NCI-H1105 treated with DMSO at 0.1 percent for 48 hours (cell line): ENCODE data around the gene ACSF3.
"Not testable (repeated sequence)": the region's sequence is repeated elsewhere in the genome, so short reads cannot be mapped to it uniquely, and the experiment has no call there.

Experiments
- DNase-seq: peaks from one replicate; lab custom pipeline; 2025; lab: John Stamatoyannopoulos, UW

Gene ACSF3

GRCh38 chr16:89055894-89056555 lies 37.6 kb upstream of the ACSF3 start:
- DNase-seq: no peak

DNA sequence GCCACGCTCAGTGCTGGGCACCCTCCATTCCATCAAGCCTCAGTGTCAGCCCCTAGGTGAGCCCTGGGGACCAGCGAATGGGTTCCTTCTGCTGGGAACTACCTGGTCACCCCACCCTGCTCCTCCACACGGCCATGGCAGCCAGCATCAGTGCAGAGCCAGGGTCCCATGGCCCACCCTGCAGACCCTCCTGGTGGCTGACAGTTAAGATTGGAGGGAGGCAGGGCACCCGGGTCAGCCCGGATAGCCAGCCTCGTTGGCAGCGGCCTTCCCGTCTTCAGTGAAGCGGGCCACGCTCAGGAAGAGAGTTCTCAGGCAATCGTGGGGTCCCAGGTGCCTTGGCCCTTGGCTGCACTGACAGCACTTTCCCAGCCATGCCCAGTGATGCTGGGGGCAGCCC lies 37.1 kb upstream of the ACSF3 start:
- no peak for DNase-seq

- DNase-seq: no peak
Measured at GRCh38 chr16:89057738-89058137, 35.9 kb upstream of the ACSF3 start.

GRCh38 chr16:89058812-89059211 lies 34.8 kb upstream of the ACSF3 start:
- no peak for DNase-seq

GRCh38 chr16:89060207-89060794 lies 33.4 kb upstream of the ACSF3 start:
- no peak for DNase-seq

DNA sequence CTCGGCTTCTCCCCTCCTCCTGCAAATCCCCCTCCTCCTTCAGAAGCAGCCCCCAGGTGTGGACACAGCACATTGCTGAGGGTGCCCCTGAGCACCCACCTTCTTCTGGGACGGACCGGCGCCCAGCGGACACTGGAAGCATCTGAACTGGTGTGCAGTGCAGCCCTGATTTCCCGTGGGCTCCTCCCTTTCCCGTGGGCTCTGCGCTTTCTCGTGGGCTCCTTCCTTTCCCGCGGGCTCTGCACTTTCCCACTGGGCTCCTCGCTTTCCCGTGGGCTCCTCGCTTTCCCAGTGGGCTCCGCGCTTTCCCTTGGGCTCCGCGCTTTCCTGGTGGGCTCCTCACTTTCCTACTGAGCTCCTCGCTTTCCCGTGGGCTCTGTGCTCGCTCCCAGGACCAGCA lies 32.6 kb upstream of the ACSF3 start:
- no peak for DNase-seq

- no peak for DNase-seq
Measured at GRCh38 chr16:89061590-89062380, 31.9 kb upstream of the ACSF3 start.

- DNase-seq: no peak
Measured at GRCh38 chr16:89062389-89063345, 31.0 kb upstream of the ACSF3 start.

GRCh38 chr16:89063768-89064320 lies 29.8 kb upstream of the ACSF3 start:
- DNase-seq: no peak

DNA sequence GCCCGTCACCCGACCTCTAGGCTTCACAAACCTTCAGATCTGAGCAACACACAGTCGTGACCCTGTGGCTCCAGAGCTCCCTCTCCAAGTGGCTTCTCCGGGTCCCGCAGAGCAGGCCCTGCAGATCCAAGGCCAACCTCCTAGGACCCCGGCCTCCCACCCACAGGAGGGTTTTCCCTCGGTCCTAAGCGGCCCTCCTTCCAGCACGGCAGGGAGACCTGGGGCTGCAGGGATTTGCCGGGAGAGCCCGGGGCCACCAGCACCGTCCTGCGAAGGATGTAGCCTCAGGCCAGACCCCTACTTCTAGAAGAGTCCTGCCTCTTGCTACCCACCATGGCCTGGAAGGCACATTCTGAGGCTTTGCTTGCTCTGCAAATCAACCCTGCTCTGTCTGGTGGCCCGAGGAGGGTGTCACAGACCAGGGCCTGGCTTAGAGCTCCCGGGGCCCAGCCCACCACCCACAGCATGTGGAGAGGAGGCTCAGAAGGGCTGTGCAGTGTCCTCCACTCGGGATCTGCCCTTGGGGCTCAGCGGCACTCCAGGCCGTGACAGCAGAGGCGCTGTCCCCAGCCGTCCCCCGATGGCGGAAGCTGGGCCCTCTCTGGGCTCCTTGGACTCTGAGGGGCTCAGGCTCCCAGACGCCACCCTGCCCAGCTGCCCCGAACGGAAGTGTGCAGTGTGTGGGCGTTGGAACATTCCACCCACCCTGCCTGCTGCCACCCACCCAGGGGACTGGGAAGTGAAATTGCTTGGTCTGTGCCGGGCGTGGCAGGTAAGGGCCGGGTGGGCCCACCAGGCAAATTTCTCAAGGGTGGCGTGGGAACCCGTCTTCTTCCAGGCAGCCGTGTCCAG lies 28.8 kb upstream of the ACSF3 start:
- DNase-seq: no peak

DNA sequence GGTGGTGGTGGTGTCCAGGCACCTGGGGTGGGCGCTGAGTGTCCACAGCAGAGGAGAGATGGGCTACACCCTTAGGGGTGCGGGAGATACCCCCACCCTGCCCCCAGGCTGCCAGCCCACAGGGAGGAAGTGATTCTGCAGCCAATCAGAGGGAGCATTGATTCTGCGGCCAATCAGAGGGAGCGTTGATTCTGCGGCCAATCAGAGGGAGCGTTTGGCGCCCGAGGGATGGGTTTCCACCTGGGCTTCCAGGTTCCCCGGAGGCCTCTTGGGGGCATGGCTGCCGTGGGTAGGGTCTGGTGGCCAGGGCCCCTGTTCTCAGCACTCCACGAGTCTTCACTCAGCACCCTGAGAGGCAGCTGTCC lies 28.2 kb upstream of the ACSF3 start:
- no peak for DNase-seq

DNA sequence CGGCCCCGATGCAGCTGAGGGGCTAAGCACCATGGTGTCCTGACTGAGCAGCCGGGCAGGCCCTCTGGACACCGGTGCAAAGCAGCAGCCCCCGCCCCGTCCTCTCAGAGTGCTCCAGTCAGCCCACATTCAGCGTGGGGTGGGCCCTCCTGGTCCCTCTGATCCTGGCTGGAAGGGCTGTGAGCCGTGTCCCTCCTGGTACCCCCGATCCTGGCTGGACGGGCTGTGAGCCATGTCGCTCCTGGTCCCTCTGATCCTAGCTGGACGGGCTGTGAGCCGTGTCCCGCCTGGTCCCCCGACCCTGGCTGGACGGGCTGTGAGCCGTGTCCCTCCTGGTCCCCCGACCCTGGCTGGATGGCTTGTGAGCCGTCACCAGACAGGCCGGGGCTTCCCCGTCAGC lies 26.9 kb upstream of the ACSF3 start:
- DNase-seq: no peak

DNA sequence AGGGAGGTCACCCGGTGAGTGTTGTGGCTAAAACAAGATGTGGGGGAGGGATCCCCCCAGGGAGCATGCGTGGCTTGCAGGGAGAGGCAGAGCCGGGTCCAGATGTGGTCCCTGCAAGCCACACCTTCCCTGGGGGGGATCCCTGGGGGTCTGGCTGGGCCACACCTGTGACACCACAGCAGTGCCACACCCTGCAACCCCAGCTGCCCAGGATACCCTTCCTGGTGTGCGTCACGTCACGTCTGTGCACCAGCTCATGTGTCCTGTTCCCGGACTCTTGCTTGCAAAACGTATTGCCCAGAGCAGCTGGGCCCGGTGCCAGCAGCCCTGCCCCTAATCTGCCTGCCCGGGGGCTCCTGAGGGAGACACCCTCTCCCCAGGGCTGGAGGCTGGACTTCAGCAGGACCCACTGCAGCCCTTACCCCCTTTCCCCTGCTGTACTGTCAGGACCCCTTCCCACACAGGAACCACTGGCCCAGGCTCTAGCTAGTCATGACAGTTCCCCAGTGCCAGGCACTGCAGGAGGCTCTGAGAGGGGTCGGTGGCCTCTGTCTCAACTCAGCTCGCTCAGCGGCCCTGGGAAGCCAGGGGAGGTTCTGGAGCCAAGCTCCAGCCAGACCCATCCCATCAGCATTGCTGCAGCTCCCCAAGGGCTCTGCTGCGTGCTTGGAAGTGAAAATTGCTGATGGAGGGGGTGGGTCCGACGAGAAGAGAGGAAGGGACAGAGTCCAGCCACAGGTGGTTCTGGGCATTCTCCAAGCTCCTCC lies 25.8 kb upstream of the ACSF3 start:
- no peak for DNase-seq

- not testable (repeated sequence) for DNase-seq
Measured at GRCh38 chr16:89068814-89069616, 24.6 kb upstream of the ACSF3 start.

DNA sequence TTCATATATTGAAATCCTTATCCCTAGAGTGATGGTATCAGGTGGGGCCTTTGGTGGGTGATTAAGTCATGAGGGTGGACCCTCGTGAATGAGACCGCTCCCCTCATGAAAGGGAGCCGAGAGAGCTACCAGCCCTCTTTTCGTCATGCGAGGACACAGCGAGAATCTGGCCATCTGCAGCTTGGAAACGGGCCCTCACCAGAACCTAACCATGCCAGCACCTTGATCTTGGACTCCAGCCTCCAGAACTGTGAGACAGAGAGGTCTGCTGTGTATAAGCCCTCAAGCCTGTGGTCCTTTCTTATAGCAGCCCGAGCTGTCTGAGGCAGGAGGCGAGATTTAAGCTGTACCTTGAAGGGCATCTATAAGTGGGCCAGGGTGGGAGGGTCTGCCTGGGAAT lies 23.7 kb upstream of the ACSF3 start:
- no peak for DNase-seq

GRCh38 chr16:89070590-89070989 lies 23.1 kb upstream of the ACSF3 start:
- DNase-seq: no peak

DNA sequence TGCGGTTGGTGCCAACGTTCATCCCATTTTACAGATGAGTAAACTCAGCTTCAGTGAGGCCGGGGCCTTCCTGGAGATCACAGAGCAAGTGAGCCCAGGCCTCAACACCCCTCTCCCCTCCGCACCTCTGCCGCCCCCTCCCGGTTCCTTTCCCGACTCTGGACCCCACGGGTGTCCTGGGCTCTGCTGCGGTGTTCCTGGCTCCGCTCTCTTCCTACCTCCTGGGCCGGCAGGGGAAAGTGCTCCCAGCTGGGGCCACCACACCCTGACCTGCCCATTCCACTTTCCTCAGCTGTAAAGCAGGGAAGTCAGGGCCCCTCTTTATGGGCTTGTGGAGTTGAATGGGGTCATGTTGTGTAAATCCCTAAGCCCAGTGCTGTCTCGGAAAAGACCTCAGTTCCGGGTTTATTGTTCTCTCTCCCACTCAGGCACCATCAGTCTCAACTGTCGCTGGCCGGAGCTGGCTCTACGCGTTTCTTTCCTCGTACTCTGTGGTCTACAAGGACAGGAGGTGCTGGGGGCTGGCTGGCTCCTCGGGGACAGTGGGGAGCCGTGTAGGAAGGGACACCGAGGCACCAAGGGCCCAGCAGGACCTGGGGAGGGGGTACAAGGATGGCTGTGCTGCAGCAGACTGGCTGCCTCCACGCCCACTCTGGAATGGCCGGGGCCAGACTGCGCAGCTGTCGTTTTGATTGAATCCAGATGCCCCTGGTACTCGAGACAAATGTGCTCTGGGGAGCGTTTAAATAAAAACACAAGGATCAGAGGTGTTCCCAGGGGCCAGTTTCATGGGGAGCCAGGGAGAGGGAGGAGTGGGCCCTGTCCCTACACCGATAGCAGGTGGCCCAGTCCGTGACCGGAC lies 21.7 kb upstream of the ACSF3 start:
- DNase-seq: no peak

GRCh38 chr16:89072548-89073130 lies 21.0 kb upstream of the ACSF3 start:
- DNase-seq: no peak
